HL-60 (cell line): ENCODE data around the gene HASPIN.

Experiments used
- SPI1 ChIP-seq: IDR thresholded peaks from 2 replicates; pipeline ENCODE4 v1.6.1; 2012; ENCODE audit warnings: low read depth, mild to moderate bottlenecking, borderline replicate concordance
- TF ChIP-seq, protein P1 (sequence below): IDR thresholded peaks from 2 replicates; pipeline ENCODE4 v1.6.1; 2012; ENCODE audit warnings: low read depth; ENCODE audit not compliant: insufficient replicate concordance
- TF ChIP-seq, protein P2 (sequence below): IDR thresholded peaks from one replicate; pipeline ENCODE4 v1.5.1; 2011; ENCODE audit warnings: low read length, control low read depth, inconsistent platforms; ENCODE audit not compliant: insufficient read depth

DNA sequence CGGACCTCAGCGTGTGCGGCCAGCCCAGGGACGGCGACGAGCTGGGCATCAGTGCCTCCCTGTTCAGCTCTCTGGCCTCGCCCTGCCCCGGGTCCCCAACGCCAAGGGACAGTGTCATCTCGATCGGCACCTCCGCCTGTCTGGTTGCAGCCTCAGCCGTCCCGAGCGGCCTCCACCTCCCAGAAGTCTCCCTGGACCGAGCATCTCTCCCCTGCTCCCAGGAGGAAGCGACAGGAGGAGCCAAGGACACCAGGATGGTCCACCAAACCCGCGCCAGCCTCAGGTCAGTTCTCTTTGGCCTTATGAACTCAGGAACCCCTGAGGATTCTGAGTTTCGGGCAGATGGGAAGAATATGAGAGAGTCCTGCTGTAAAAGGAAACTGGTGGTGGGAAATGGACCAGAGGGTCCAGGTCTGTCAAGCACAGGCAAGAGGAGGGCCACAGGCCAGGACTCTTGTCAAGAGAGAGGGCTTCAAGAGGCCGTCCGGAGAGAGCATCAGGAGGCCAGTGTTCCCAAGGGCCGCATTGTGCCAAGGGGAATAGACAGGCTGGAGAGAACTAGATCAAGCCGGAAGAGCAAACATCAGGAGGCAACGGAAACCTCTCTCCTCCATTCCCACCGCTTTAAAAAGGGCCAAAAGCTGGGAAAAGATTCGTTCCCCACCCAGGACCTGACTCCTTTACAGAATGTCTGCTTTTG is 825 bp downstream of the HASPIN start:
- TF ChIP-seq, protein P1, sequence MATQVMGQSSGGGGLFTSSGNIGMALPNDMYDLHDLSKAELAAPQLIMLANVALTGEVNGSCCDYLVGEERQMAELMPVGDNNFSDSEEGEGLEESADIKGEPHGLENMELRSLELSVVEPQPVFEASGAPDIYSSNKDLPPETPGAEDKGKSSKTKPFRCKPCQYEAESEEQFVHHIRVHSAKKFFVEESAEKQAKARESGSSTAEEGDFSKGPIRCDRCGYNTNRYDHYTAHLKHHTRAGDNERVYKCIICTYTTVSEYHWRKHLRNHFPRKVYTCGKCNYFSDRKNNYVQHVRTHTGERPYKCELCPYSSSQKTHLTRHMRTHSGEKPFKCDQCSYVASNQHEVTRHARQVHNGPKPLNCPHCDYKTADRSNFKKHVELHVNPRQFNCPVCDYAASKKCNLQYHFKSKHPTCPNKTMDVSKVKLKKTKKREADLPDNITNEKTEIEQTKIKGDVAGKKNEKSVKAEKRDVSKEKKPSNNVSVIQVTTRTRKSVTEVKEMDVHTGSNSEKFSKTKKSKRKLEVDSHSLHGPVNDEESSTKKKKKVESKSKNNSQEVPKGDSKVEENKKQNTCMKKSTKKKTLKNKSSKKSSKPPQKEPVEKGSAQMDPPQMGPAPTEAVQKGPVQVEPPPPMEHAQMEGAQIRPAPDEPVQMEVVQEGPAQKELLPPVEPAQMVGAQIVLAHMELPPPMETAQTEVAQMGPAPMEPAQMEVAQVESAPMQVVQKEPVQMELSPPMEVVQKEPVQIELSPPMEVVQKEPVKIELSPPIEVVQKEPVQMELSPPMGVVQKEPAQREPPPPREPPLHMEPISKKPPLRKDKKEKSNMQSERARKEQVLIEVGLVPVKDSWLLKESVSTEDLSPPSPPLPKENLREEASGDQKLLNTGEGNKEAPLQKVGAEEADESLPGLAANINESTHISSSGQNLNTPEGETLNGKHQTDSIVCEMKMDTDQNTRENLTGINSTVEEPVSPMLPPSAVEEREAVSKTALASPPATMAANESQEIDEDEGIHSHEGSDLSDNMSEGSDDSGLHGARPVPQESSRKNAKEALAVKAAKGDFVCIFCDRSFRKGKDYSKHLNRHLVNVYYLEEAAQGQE = no peak
- TF ChIP-seq, protein P2, sequence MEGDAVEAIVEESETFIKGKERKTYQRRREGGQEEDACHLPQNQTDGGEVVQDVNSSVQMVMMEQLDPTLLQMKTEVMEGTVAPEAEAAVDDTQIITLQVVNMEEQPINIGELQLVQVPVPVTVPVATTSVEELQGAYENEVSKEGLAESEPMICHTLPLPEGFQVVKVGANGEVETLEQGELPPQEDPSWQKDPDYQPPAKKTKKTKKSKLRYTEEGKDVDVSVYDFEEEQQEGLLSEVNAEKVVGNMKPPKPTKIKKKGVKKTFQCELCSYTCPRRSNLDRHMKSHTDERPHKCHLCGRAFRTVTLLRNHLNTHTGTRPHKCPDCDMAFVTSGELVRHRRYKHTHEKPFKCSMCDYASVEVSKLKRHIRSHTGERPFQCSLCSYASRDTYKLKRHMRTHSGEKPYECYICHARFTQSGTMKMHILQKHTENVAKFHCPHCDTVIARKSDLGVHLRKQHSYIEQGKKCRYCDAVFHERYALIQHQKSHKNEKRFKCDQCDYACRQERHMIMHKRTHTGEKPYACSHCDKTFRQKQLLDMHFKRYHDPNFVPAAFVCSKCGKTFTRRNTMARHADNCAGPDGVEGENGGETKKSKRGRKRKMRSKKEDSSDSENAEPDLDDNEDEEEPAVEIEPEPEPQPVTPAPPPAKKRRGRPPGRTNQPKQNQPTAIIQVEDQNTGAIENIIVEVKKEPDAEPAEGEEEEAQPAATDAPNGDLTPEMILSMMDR = no peak
- TF ChIP-seq SPI1 = no peak
